HG03469 (cell line): Measurements from ENCODE around the gene SHC2.
"Not testable (repeated sequence)": the region's sequence is repeated elsewhere in the genome, so short reads cannot be mapped to it uniquely, and the experiment has no call there.

Experiments used
- ATAC-seq: cut with Tn5 transposase; IDR thresholded peaks from one replicate; pipeline ENCODE4 v1.9.1; 2021; ENCODE audit warnings: mild to moderate bottlenecking, moderate library complexity, moderate number of reproducible peaks; ENCODE audit not compliant: unreplicated experiment

SHC2 gene

GRCh38 chr19:426725-427445 lies 33.9 kb downstream of the SHC2 start:
- no peak for ATAC-seq

GRCh38 chr19:425056-425455 lies 35.8 kb downstream of the SHC2 start:
- no peak for ATAC-seq

GRCh38 chr19:424546-424945 lies 36.3 kb downstream of the SHC2 start:
- ATAC-seq: no peak

GRCh38 chr19:423691-424466 lies 37.0 kb downstream of the SHC2 start:
- no peak for ATAC-seq

GRCh38 chr19:422917-423226 lies 38.0 kb downstream of the SHC2 start:
- ATAC-seq: not testable (repeated sequence)

GRCh38 chr19:422213-422916 lies 38.5 kb downstream of the SHC2 start:
- ATAC-seq: no peak

- ATAC-seq: no peak
Observed at GRCh38 chr19:419721-420515, 40.9 kb downstream of the SHC2 start.

GRCh38 chr19:418761-419671 lies 41.8 kb downstream of the SHC2 start:
- ATAC-seq: no peak

GRCh38 chr19:416416-416815 lies 44.4 kb downstream of the SHC2 start:
- ATAC-seq: no peak

- no peak for ATAC-seq
Observed at GRCh38 chr19:415292-415691, 45.5 kb downstream of the SHC2 start.

GRCh38 chr19:413756-414420 lies 46.9 kb downstream of the SHC2 start:
- ATAC-seq: no peak

- ATAC-seq: no peak
Observed at GRCh38 chr19:412356-413355, 48.2 kb downstream of the SHC2 start.

- ATAC-seq: no peak
Observed at GRCh38 chr19:411723-412355, 49.0 kb downstream of the SHC2 start.

- ATAC-seq: not testable (repeated sequence)
Observed at GRCh38 chr19:411121-411722, 49.6 kb downstream of the SHC2 start.

GRCh38 chr19:410243-410781 lies 50.5 kb downstream of the SHC2 start:
- ATAC-seq: no peak

- no peak for ATAC-seq
Observed at GRCh38 chr19:409516-410242, 51.2 kb downstream of the SHC2 start.
